GM10266 (cell line): ENCODE data around the gene TBC1D16.
"Not testable (repeated sequence)": the region's sequence is repeated elsewhere in the genome, so short reads cannot be mapped to it uniquely, and the experiment has no call there.

Experiments
- DNase-seq: peaks from one replicate; pipeline ENCODE4 v3.0.0; 2012; ENCODE audit errors: extremely low spot score
- CTCF ChIP-seq: IDR thresholded peaks from 2 replicates; pipeline ENCODE4 v1.5.1; 2012; ENCODE audit warnings: mild to moderate bottlenecking, low read depth; ENCODE audit not compliant: control insufficient read depth, insufficient read depth; ENCODE audit errors: missing control alignments

The TBC1D16 gene

GRCh38 chr17:79966681-79967080 lies 69.0 kb downstream of the TBC1D16 start:
- no peak for DNase-seq
- TF ChIP-seq CTCF, result no peak

- no peak for DNase-seq
- no peak for TF ChIP-seq CTCF
Measured at GRCh38 chr17:79965806-79966205, 69.9 kb downstream of the TBC1D16 start.

- DNase-seq, result not testable (repeated sequence)
Measured at GRCh38 chr17:79962467-79962866, 73.2 kb downstream of the TBC1D16 start.

- not testable (repeated sequence) for DNase-seq
Measured at GRCh38 chr17:79961567-79961966, 74.1 kb downstream of the TBC1D16 start.

GRCh38 chr17:79960788-79961522 lies 74.7 kb downstream of the TBC1D16 start:
- no peak for DNase-seq
- no peak for TF ChIP-seq CTCF

GRCh38 chr17:79959042-79959441 lies 76.6 kb downstream of the TBC1D16 start:
- no peak for TF ChIP-seq CTCF
- no peak for DNase-seq

- no peak for TF ChIP-seq CTCF
- DNase-seq, result no peak
Measured at GRCh38 chr17:79956853-79957252, 78.8 kb downstream of the TBC1D16 start.

GRCh38 chr17:79956441-79956735 lies 79.3 kb downstream of the TBC1D16 start:
- DNase-seq, result not testable (repeated sequence)

GRCh38 chr17:79955691-79956440 lies 79.8 kb downstream of the TBC1D16 start:
- no peak for TF ChIP-seq CTCF
- no peak for DNase-seq
